Stimulated activated CD8-positive, alpha-beta memory T cell treated with anti-CD3 and anti-CD28 coated beads, Interleukin-4, amount 100 ng/mL, for 48 hours (primary cell): Measurements from ENCODE around the gene NPM3.

Experiments used
- DNase-seq: peaks from one replicate; pipeline ENCODE4 v3.0.0-alpha.2; 2020

NPM3 gene, protein sequence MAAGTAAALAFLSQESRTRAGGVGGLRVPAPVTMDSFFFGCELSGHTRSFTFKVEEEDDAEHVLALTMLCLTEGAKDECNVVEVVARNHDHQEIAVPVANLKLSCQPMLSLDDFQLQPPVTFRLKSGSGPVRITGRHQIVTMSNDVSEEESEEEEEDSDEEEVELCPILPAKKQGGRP

DNA sequence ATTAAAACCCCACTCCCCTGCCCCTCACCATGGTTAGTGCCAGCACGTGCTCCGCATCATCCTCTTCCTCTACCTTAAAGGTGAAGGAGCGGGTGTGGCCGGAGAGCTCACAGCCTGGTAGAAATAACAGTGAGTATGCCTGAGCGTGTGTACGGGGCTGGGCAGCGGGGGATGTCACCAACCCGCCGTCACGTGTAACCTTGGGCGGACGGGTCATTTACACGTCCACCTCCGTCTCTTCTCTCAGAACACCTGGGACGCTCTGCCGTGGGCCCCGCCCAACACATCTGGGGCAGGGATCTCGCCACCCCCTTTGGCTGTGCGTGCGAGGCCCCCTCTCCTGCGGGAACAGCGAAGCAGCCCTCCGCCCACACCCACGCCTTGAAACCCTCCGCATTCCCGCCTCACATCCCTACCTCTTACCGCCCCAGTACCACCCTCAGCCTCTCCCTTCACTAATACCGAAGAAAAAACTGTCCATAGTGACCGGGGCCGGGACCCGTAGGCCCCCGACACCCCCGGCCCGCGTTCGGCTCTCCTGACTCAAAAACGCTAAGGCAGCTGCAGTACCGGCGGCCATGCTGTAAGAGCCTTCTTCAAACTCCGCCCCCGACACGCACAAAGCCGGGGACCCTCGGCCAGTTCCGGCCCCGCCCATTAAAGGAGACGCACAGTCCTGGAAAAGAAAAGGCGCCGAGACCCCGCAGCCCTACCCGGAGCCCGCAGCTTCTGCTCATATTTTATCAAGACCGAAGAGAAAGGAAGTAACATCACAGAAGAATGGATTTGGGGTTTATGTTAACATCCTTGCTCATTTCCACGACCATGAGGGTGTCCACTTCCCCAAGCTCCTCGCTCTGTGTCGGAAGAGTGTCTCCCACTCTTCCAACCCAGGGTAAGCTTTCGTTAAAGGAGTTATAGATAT is at the start of gene NPM3:
Gene NPM3, minus strand, starts transcription at position 636 of the 925 bp plus-strand sequence. Its CDS starts 56 bp downstream, at position 580.
- DNase-seq: peak; percentile 93

DNA sequence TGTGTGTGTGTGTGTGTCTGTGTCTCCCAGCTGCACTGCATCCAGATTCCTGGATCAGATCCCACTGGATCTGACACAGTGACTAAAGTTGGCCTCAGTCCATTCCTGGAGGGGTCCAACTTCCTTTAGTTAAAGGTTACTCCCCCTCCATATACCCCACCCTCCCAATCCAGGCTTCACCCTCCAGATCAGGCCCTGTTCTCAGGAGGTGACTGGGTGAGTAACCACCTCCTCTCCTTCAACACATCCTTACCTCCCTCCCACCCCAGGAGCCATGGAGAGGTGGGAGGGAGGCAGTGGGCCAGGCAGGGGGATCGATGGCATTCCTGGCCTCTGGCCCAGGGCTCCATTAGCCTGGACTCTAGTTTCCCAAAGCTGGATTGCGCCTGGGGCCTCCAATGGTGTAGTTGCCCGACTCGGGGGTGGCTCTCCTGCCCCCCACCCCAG is 49.1 kb upstream of the NPM3 start:
- DNase-seq: no peak

DNA sequence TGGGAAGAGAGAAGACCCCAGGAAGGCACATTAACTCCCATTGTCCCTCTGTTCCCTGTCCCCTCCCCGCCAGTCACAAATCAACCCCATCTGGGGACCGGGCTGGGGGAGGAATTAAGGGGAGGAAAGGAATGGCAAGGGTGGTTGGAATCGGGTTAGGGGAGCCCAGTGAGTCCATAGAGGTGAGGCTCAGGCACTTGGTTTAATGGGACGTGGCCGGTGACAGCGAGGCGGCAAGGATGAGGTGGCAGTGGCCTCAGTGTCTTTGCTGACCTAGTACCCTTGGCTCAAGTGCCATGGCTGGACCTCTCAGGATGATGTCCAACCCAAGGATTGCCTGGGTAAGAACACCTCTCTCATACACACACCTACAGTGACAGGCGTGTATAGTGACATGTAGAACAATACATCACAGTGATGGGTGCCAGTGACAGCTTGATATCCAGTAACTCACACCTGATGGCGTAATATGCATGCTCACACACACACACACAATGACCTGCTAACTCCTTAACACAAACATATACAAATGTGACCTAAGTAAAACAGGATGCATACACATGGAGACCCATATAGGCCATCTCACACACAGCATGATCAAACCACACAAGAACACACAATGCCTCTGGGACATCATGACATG is 48.0 kb upstream of the NPM3 start:
- no peak for DNase-seq

DNA sequence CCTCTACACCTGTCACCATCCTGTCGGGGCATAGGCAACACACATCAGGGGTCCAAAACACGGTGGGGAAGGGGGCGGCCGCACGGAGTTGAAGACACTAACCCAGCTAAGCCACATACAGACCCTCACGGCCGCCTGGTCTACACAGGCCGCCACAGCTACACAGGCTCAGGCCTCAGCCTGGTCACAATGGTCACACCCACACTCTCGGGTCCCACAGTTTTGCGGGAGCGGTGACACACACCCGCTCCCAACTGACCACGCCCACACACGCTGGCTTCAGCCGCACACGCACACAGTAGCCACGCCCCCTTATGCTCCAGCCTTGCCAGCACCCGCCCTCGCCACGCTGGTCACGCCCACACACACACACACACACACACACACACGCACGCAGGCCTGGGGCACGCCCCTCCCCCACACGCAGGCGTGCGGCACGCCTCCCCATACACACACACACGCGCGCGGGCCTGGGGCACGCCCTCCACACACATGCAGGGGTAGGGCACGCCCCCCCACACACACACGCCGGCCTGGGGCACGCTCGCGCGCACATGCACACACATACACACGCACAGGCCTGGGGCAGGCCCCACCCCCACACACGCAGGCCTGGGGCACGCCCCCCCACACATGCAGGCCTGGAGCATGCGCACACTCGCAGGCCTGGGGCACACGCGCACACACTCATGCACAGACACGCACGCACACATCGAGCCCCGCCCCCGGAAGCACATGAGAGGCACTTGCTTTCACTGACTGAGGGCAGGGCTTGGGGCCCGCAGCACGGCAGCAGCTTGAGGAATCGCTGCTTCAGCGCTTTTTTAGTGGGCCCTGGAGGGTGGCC is 47.3 kb upstream of the NPM3 start:
- DNase-seq: peak; percentile 92

DNA sequence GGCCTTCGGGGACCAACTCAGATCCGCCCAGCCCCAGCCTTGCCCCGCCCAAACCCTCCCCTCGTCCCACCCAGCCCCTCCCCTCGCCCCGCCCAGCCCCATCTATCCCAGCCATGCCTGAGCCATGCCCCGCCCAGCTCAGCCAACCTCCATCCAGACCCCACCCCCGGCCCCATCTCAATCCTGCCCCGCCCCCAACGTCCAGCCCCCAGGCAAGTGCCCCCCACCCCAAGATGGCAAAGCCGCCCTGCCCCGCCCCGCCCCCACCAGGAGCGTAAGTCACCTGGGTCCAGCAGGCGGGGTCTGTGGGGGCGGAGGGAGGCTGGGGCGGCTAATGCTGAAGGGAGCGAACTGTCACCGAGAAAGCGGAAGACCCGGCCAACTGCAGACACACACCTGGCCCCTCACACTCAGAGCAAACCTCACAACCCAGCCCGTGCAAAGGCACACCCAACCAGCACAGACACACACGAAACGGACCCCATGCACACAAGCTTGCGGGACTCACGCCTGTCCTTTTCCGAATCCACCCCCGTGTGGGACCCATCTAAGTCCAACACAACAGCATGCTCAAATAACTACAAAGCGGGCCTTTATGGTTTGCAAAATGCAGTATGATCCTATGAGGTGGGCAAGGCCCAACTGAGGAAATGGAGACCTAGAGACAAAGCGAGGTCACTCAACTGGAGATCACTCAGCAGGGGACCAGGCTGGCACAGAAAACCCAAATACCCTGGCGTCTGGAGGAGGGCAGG is 46.5 kb upstream of the NPM3 start:
- DNase-seq: peak; percentile 72

DNA sequence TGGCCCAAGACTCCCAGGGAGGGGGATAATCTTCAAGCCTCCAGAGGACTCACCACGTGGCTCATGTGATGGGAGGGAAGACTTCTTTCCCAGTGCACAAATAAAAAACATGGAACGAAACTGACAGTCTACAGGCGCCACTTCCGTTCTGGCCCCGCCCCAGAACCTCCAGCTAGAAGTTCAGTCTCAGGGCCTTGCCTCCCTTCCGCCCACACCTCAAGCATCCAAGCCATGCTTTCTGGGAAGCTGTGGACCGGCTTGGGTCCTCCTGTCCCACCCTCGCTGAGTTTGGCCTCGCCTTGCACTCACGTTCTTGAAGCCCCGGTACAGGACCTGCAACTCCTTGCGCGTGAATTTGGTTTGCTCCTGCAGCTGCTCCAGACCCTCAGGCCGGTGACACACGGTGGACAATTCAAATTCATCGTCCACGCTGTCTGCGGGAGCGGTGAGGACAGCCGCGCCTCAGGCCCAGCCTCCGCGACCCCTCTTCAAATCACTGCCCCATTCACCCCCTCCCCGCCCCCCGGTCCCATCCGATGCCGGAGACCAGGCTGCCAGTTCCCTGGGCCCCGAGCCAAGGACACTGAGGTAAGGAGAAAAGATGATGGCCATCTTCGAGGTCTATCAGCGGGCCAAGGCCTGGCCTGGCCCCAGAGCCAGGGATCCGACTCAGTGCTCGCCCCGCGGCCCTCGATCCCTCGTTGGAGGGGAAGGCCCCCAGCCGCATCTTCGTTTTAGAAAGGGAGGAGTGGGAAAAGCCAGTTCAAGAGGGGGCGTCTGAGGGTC is 45.7 kb upstream of the NPM3 start:
- no peak for DNase-seq

DNA sequence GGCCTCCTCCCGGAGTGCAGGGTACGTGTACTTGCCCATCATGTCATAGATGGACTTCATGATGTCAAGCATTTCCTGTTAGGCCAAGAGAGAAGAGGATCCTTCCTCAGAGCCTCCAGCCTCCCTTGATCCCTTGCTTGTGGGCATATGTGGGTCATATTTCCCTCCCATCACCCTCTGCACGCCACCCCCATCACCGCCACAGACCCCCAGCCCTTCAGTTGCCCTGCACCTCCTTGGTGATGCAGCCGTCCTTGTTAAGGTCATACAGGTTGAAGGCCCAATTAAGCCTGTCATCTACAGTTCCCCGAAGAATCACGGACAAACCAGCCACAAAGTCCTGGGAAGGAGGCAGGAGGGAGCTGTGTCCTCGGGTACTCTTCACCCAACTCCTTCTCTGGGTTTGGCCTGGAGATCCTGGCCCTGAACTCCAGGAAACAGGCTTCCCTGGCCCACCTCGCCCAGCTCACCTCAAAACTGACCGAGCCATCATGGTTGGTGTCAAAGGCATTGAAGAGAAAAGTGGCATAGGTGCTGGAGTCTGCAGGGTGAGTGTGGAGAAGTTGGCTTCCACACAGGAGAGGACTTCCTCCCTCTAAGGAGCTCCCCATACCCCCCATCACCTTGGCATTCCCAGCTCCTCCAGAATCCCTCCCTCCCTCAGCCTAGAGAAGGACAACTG is 44.8 kb upstream of the NPM3 start:
- no peak for DNase-seq

DNA sequence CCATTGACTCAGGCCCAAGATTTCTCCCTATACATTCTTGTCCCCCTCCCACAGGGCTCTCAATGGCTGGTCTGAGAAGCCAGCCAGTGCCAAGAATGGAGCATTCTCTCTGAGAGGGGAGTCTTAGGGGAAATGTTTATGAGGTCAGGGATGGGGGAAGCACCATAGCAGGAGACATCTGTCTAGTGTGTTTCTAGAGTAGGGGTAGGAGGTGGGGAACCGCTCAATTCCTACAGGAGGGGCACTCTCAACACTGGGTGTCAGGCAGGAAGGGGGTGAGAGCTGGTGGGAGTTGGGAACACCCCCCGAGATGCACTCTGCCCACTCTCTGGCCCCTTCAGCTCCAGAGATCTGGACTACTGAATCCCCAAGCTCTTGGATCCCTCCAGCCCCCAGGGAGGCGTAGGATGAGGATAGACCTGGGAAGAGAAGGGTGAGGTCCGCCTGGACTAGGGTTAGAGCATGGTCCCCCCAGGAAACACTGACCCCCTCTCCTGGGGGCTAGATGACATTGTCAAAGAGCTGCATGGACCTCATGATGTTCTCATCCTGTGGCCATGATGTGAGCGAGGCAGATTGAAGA is 43.7 kb upstream of the NPM3 start:
- no peak for DNase-seq

DNA sequence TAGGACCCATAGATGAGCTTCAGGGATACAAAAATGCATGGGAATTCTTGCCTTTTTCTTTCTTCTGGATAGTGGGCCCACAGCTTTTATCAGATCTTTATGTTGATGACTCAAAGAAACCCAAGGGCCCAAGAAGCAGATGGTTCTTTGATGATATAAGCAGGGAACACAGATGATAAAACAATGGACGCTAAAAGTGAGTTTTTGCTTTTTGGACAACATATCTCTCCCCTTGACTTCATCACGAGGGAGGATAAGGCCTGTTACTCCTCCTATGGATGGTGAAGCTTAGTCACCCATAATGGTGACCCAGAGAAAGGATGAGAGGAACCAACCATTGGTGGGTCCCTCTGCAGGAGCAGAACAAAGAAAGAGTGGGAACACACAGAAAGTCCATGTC is 41.5 kb upstream of the NPM3 start:
- DNase-seq: no peak

DNA sequence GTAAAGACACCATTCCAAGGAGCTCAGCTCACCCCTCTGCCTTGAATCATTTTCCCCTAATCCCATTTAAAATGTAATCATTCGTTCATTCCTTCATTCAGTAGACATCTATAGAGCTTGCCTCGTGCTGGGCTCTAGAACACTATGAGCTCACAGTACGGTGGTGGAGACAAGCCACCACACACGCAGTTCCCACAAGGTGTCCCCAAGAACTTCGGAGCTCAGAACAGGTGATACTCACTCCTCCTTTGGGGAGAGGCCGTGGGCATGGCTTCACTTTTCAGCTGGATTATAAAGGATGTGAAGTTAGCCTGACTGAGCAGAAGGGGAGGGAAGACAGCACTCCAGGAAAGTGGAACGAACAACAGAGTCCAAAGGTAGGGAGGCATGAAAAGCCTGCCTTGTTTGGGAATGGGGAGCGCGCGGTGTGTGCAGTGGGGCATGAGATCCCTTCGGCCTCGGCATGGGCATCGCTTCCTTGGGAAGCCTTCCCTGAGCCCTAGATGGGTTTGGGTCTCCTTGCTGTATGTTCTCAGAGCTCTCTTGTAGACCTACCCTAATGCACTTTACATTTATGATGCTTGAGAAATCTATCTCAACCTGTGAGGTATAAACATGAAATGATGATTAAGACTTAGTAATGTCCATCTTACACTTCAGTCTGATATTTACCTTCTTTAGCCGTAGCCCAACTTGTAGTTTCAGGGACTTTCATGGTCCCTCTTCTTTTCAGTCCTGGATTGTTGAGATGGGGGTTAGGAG is 35.8 kb upstream of the NPM3 start:
- DNase-seq: no peak

DNA sequence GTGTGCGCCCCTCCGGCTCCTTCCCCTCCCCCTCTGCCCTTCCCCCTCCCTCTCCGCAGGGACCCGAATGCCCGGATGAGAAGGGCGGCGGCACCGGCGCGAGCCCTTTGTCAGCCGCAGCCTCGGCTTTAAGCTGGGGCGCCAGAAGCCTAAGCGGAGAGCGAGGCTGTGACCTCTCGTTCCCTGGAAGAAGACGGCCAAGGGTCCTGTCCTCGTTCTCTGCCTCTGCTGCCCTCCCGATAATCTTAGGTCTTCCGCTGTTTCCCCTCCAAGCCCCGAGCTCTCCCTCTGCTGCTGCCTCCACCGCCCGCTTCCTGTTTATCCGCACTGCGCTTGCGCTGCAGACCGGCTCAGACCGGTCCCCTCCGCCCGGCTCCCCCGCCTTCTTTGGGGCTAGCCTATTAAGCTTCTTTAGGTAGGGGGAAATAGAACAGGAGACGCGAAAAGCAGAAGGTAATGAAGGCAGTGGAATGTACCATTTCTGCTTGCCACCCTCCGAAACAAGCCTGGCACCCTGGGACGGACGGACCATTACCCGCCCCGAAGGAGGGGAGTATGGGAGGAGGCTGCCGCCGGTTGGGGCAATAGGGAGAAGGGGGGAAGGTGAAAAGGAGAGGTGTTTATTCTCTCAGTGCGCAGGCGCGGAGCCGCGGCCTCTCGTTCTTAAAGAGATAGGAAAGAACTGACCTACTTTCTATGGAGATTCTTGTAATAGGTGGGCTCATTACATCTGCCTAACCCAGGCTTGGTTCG is 35.0 kb upstream of the NPM3 start, which contains the start of gene OGA:
Gene OGA, minus strand, starts transcription at position 326 of the 753 bp plus-strand sequence. CDS start 422 bp downstream, outside the sequence.
- peak; percentile 97 for DNase-seq

DNA sequence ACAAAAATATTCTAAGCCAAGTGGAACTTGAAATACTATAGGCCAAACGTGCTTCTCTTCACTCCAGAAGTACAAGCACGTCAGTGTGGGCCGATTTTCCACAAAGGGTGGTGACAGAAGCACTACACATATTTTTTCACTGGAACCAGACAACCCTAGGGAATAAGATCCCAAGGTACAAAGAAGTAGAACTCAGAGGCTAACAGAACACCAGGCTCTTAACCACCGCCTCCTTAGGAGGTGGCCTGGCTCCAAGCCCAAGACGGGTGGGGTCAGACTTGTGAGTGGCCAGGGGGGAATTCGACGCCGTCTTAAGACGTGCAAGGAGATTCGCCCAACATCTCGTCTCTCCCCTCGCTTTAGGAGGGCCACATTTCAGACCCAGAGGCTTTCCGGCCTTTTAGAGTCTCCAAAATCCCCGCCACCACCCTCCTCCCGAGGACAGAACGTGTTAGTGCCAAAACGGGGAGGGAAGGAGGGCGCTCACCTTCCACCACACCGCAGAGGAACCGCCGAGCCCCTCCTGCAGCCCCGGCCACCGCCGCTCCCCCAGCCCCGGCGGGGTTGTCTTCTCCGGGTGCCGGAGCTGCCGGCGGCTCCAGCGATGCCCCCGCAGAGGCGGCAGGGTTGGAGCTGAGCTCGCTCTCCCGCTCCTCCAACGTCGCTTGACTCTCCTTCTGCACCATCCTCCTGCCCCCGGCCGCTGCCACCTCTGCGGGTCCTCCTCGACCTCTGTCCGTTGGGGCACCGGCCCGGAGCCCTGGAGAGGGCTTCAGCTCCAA is 34.3 kb upstream of the NPM3 start:
- peak; percentile 58 for DNase-seq

DNA sequence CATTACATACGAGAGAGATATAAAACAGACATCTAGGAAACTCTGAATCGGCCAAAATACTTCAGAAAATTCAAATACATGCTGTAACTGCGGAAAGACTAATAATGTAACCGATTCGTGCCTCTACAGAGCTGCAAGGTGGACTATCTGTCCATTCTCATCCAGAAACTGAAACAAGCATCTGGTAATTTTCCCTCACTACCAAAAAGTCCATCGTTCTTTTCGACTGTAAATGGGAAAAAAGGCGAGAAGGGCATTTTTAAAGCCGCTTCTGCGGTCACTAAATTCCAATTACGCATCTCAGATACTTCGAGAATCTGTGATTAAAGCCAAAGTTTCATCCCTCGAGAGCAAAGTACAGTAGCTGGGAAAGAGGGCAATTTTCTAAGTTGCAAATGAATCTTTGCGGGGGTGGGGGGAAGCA is 33.7 kb upstream of the NPM3 start:
- DNase-seq: no peak

DNA sequence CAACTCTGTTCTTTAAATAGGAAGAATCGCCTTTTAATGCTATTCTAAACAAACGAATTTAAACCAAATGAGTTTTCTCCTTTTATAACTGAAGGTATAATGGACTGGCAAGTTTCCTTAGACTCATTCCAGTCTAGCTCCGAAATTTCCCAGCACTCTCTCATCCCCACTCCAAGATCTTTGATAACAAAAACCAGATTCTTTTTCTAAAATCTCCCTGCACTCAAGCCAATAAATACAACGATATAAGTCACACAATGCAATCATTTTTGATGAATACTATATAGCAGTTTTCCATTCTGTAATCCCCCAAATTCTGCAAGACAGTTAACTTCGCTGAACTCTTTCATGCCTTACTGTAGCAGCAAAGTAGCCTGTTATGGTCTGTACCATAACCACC is 33.1 kb upstream of the NPM3 start:
- no peak for DNase-seq

DNA sequence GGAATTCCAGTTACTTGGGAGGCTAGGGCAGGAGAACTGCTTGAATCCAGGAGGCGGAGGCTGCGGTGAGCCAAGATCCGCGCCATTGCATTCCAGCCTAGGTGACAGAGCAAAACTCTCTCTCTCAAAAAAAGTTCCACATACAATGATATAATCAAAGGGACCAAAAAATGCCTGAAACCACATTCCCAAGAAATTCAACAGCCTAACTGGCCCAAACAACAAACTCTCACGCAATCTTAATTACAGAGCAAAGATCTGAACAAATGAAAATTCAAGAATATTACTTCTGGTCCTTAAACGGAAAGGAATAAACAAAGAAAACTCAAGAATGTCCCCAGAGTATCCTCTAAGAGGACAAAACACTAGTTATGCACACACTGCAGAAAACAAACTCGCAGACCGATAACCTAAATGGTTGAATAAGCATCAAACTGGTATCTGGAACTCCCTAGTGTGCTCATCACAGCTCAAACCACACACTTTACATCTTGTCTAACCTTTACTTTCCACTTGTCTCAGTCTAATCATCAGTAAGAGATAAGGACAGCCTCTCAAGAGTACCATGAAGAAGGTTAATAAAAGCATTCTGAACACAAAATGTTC is 31.3 kb upstream of the NPM3 start:
- DNase-seq: no peak

DNA sequence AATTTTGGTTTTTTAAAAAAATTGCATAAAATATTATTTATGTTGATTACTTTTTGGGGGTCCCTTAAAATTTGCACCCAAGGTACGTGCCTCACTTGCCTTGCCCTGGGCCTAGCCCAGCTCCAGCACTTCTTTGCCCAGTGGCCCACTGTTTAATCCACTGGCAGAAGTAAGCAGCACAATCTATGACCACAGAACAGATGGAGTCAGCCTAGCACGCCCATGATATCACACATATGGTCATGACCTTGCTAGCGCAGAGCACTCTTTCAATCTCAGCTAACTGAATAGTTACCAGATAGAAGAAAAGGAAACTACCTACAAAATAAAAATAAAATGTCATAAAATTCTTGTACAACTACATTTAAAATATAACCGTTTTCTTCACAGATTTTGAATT is 29.4 kb upstream of the NPM3 start:
- no peak for DNase-seq

DNA sequence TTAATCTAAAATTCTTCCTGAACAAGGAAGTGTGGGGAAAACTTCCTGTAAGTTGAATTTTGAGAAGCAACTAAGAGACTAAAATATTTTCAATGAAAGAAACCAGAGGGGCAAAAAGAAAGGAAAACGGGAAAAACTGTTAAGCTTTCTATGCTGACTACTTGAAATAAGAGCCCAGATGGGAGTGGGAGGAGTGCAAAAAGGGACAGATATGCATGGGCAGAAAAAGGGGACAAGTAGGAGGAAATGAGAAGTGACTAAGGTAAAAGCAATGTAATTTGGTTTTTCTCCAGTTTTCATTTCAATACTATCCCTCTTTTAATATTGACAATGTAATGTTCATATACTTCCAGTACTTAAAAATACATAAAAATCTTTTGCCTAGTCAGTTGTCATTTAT is 23.9 kb upstream of the NPM3 start:
- no peak for DNase-seq
